ENCODE measurements around the gene NUPR1. TPM values are rescaled to one million over a fixed set of nuclear protein-coding genes. Genes with fewer than 3 reads are reported as not detected.

Gene NUPR1
- total and polyA plus RNA-seq, 2 of the 13 experiments (the other 11 are each of a cell fraction or from before 2014, with no cell fraction given): 18.0 to 25.6 TPM

GRCh38 chr16:28491230-28491969 is 47.4 kb downstream of the NUPR1 start (continued):
- TF ChIP-seq ZNF672 (CRISPR knock-in tag; IDR thresholded peaks at IDR 0.05) (no peak), GABPB1 (CRISPR knock-in tag; IDR thresholded peaks at IDR 0.05) (no peak; the same call in 1 of the 2 replicates), ZNF468 (CRISPR knock-in tag; IDR thresholded peaks at IDR 0.05) (0 out of 2 replicates have a peak, but pooled peaks have one; percentile 45), HIC2 (CRISPR knock-in tag; IDR thresholded peaks at IDR 0.05; ENCODE audit: low read depth) (peak; percentile 25; the same call in 1 of the 2 replicates), MTA1 (CRISPR knock-in tag; IDR thresholded peaks at IDR 0.05; ENCODE audit: borderline replicate concordance) (peak; percentile 29; the same call in 1 of the 2 replicates), KAT7 (CRISPR knock-in tag; IDR thresholded peaks at IDR 0.05; ENCODE audit: borderline replicate concordance) (no peak), RELA (CRISPR knock-in tag; IDR thresholded peaks at IDR 0.05) (no peak), FOXC1 (CRISPR knock-in tag; IDR thresholded peaks at IDR 0.05; ENCODE audit: borderline replicate concordance) (no peak; the same call in 1 of the 2 replicates), RBM22 (optimal IDR thresholded peaks at IDR 0.05; ENCODE audit: low read length) (no peak), ZNF652 (CRISPR knock-in tag; IDR thresholded peaks at IDR 0.05; ENCODE audit: borderline replicate concordance, low read depth) (peak; percentile 95), ZNF446 (CRISPR knock-in tag; IDR thresholded peaks at IDR 0.05) (peak; percentile 96), SYNCRIP (IDR thresholded peaks at IDR 0.05; ENCODE audit: insufficient read depth, low read depth, low read length) (no peak), PITX1 (CRISPR knock-in tag; IDR thresholded peaks at IDR 0.05) (peak; percentile 44; the same call in 1 of the 2 replicates), ZBTB20 (CRISPR knock-in tag; IDR thresholded peaks at IDR 0.05; ENCODE audit: borderline replicate concordance, low read depth) (no peak; the same call in 1 of the 2 replicates), NR2F1 (CRISPR knock-in tag; IDR thresholded peaks at IDR 0.05) (peak in 1 of 2 experiments; percentile 51; a peak in 1 of 4 replicates), SNAPC5 (CRISPR knock-in tag; IDR thresholded peaks at IDR 0.05; ENCODE audit: borderline replicate concordance) (no peak), ZNF10 (CRISPR knock-in tag; IDR thresholded peaks at IDR 0.05; ENCODE audit: borderline replicate concordance, low read depth) (no peak), ZNF567 (CRISPR knock-in tag; IDR thresholded peaks at IDR 0.05; ENCODE audit: borderline replicate concordance) (no peak; the same call in 1 of the 2 replicates), ZNF367 (CRISPR knock-in tag; IDR thresholded peaks at IDR 0.05; ENCODE audit: borderline replicate concordance) (0 out of 2 replicates have a peak, but pooled peaks have one; percentile 25), ZNF768 (CRISPR knock-in tag; IDR thresholded peaks at IDR 0.05) (peak; percentile 10; the same call in 1 of the 2 replicates), MED8 (CRISPR knock-in tag; IDR thresholded peaks at IDR 0.05; ENCODE audit: insufficient replicate concordance) (no peak), BCL3 (CRISPR knock-in tag; IDR thresholded peaks at IDR 0.05) (peak; percentile 16; the same call in 1 of the 2 replicates), ZNF260 (CRISPR knock-in tag; IDR thresholded peaks at IDR 0.05; ENCODE audit: borderline replicate concordance, low read depth) (no peak), ZBTB37 (CRISPR knock-in tag; IDR thresholded peaks at IDR 0.05) (peak; percentile 64; the same call in 1 of the 2 replicates), ZNF777 (CRISPR knock-in tag; IDR thresholded peaks at IDR 0.05) (peak; percentile 99)
